ENCODE measurements around the gene DPF3.

DPF3 gene

DNA sequence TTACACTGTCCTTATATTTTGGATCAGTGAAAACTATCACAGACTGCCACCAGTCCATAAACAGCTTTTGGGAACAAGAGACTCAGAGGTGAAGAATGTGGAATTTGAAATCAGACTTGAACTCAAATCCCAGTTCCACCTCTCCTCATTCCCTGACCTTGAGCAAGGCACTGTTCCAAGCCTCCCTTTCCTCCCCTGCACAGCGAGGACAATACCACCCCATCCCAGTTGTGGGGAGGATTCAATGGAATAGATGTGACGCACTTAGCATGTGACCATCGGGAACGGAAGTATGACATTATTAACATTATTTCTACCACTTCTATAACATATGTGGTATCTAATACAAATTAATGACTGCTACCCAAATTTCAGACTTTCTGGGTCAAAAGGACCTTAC lies 63.5 kb downstream of the DPF3 start:
- no peaks in the 10 kb centered on the region for H3K9me3 ChIP-seq (ENCODE audit: control insufficient read depth, low read depth, low read length)
- no peak overlapping the region for H3K9ac ChIP-seq (ENCODE audit: low read length)

DNA sequence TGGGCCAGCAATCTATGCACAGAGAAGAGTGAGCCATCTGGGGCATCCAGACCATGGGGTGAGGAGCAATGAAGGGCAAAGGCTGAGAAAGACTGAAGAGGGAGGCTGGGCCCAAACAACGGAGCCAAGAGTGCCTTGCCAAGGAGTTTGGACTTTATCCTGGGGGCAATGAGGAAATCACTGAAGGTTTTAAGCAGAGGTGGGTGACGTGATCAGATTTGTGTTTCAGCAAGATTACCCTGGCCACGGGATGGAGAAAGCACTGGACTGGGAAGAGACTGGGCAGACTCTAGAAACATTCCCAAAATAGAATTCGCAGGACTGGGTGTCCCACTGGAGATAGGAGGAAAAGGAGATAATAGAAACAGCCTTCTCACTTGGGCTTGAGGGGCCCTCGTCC lies 65.3 kb downstream of the DPF3 start:
- no peaks in the 10 kb centered on the region for H3K27me3 ChIP-seq (ENCODE audit: control insufficient read depth, insufficient read depth, low read length)
- no peaks in the 10 kb centered on the region for H3K9me3 ChIP-seq (ENCODE audit: control insufficient read depth, low read depth, low read length)
- peaks cover 8% of the 10 kb centered on the region for H3K4me1 ChIP-seq (ENCODE audit: control insufficient read depth, low read depth, low read length)
- H3K36me3 ChIP-seq (ENCODE audit: control insufficient read depth, low read depth, low read length) = no peaks in the 10 kb centered on the region
- H3K4me3 ChIP-seq (ENCODE audit: low read length) = no peak overlapping the region
- H3K27ac ChIP-seq (ENCODE audit: low read length) = no peak overlapping the region
- H3K9ac ChIP-seq (ENCODE audit: low read length) = no peak overlapping the region

More for the DNA sequence above, 63.5 kb downstream of the DPF3 start:
- H3K36me3 ChIP-seq (ENCODE audit: control insufficient read depth, low read depth, low read length) = no peaks in the 10 kb centered on the region
- H3K4me3 ChIP-seq (ENCODE audit: low read length) = no peak overlapping the region
- H3K4me1 ChIP-seq (ENCODE audit: control insufficient read depth, low read depth, low read length) = peaks cover 8% of the 10 kb centered on the region
- H3K27me3 ChIP-seq (ENCODE audit: control insufficient read depth, insufficient read depth, low read length) = no peaks in the 10 kb centered on the region
- no peak overlapping the region for H3K27ac ChIP-seq (ENCODE audit: low read length)

DNA sequence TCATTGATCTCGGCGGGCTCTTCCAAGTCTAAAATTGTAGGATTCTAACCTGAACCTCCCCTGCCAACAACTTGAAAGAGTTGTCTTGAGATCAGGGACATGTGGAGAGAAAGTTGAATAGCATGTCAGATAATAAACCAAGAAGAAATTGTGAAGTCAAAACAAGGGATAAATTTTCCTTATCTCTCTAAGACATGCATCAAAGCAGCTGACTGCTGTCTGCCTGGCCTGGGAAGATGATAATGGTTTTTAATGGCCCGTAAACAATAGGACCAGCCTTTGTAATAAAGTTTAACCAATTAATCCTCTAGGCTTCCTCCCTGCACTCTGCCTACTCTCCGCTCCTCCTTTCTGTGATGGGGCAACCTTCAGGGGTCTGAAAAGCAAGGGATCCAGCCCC lies 67.9 kb downstream of the DPF3 start:
- Histone ChIP-seq H3K36me3 (ENCODE audit: control insufficient read depth, low read depth, low read length) (no peaks in the 10 kb centered on the region), H3K27ac (ENCODE audit: low read length) (no peak overlapping the region), H3K9ac (ENCODE audit: low read length) (no peak overlapping the region), H3K9me3 (ENCODE audit: control insufficient read depth, low read depth, low read length) (no peaks in the 10 kb centered on the region), H3K27me3 (ENCODE audit: control insufficient read depth, insufficient read depth, low read length) (no peaks in the 10 kb centered on the region), H3K4me3 (ENCODE audit: low read length) (no peak overlapping the region), H3K4me1 (ENCODE audit: control insufficient read depth, low read depth, low read length) (peaks cover 7% of the 10 kb centered on the region)

DNA sequence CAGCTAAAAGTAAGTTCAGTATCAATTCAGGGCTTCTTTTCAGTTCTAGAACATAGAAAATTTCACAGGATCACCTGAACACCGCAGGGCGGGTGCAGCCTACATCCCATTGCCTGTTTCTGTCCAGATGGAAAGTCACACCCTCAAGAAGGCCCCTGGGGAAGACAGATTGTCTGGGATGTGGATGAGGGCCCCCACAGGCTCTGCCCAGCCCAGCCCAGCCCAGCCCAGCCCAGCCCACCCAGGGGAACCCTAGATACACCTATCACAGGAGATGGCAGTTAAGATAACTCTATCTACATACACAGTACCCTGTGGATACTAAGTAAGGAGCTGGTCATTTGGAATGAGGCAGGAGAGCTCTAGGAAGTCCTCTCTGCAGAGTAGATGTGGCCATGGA lies 68.4 kb downstream of the DPF3 start:
- no peak overlapping the region for H3K27ac ChIP-seq (ENCODE audit: low read length)
- H3K4me3 ChIP-seq (ENCODE audit: low read length) = no peak overlapping the region
- H3K9me3 ChIP-seq (ENCODE audit: control insufficient read depth, low read depth, low read length) = no peaks in the 10 kb centered on the region
- no peaks in the 10 kb centered on the region for H3K36me3 ChIP-seq (ENCODE audit: control insufficient read depth, low read depth, low read length)
- no peak overlapping the region for H3K9ac ChIP-seq (ENCODE audit: low read length)
- H3K27me3 ChIP-seq (ENCODE audit: control insufficient read depth, insufficient read depth, low read length) = no peaks in the 10 kb centered on the region
- peaks cover 2% of the 10 kb centered on the region for H3K4me1 ChIP-seq (ENCODE audit: control insufficient read depth, low read depth, low read length)

DNA sequence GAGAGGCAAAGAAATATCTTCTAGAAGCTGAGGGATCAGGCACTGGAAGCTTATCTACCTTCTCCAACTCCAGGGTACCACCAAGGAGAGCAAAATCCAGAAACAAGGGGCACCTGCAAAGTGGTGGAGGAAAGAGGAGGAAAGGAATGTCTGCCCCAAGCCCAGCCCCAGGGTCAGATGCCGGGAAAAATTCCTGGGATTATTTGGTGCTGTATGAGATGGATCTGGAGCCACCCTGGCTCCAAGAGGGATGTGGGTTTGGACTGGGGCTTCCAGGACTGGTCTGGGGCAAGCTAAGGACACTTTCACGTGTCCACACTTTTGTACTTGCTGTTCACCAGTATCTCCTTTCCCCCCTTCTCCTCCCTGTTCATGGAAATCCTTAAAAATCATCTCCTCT lies 69.8 kb downstream of the DPF3 start:
- Histone ChIP-seq H3K4me1 (ENCODE audit: control insufficient read depth, low read depth, low read length) (no peaks in the 10 kb centered on the region), H3K9me3 (ENCODE audit: control insufficient read depth, low read depth, low read length) (peaks cover 5% of the 10 kb centered on the region), H3K27ac (ENCODE audit: low read length) (no peak overlapping the region), H3K36me3 (ENCODE audit: control insufficient read depth, low read depth, low read length) (no peaks in the 10 kb centered on the region), H3K27me3 (ENCODE audit: control insufficient read depth, insufficient read depth, low read length) (no peaks in the 10 kb centered on the region), H3K4me3 (ENCODE audit: low read length) (no peak overlapping the region), H3K9ac (ENCODE audit: low read length) (no peak overlapping the region)

DNA sequence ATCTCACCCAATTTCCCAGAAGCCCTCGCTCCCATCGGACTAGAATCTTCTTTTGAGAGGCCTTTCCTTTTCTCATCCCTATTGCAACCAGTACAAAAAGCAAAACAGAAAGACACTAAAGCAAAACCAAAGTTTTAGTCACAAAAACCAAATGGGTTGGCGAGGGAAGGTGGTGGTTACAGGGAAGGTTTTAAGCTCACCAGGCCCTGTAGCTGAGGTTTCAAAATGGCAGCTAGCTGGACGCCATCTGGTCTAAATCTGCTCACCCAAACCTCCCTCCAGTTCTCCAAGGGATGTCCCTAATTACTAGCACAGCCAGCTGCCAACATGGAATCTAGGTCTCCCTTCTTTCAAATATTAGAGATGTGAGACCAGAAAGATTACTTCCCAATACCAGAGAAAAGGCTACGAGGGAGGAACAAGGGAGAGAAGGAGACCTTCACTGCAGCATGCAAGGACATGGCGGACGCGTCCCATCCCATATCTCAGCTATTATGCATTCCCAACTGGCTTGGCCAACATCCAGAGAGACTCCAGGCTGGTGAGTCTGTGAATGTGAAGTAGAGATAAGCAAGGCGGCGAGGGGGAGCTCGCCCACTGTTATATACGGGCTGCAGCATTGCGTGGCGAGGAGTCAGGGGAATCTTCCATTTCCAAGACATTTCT lies 70.8 kb downstream of the DPF3 start:
- Histone ChIP-seq H3K9ac (ENCODE audit: low read length) (no peak overlapping the region), H3K4me3 (ENCODE audit: low read length) (no peak overlapping the region), H3K9me3 (ENCODE audit: control insufficient read depth, low read depth, low read length) (peaks cover 8% of the 10 kb centered on the region), H3K27ac (ENCODE audit: low read length) (no peak overlapping the region), H3K4me1 (ENCODE audit: control insufficient read depth, low read depth, low read length) (no peaks in the 10 kb centered on the region), H3K36me3 (ENCODE audit: control insufficient read depth, low read depth, low read length) (no peaks in the 10 kb centered on the region), H3K27me3 (ENCODE audit: control insufficient read depth, insufficient read depth, low read length) (no peaks in the 10 kb centered on the region)

DNA sequence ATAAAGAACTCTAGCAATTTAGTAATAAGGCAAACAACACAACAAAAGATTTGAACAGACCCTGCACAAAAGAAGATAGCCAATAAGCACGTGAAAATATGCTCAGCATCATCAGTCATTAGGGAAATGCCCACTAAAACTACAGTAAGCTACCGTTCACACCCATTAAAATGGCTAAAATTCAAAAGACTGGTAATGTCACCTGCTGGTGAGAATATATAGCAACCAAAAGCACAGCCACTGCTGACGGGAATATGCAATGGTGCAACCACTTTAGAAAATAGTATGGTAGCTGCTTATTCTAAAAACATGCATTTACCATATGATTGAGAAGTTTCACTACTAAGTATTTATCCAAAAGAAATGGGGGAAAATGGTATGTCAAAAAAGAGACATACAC lies 74.9 kb downstream of the DPF3 start:
- H3K27me3 ChIP-seq (ENCODE audit: control insufficient read depth, insufficient read depth, low read length) = no peaks in the 10 kb centered on the region
- no peaks in the 10 kb centered on the region for H3K4me1 ChIP-seq (ENCODE audit: control insufficient read depth, low read depth, low read length)
- H3K36me3 ChIP-seq (ENCODE audit: control insufficient read depth, low read depth, low read length) = no peaks in the 10 kb centered on the region
- no peak overlapping the region for H3K27ac ChIP-seq (ENCODE audit: low read length)
- no peak overlapping the region for H3K9ac ChIP-seq (ENCODE audit: low read length)
- peaks cover 8% of the 10 kb centered on the region for H3K9me3 ChIP-seq (ENCODE audit: control insufficient read depth, low read depth, low read length)
- no peak overlapping the region for H3K4me3 ChIP-seq (ENCODE audit: low read length)

DNA sequence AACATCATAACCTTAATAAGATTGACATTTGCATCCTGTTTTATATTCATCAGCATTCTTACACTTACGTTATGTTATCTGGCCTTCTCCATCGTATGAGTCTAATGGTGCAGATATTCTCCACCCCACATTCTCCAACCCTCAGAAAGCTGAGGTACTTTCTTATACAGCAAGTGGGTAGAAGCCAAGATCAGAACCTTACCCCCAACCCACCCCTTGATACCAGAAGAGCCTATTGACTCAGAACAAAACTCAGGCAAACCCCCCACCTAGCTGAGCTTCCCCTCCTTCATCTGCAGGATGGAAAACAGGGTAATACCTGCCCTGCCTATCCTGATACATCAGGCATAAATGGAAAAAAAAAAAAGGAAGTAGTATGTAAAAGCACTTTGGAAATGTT lies 77.6 kb downstream of the DPF3 start:
- Histone ChIP-seq H3K9ac (ENCODE audit: low read length) (no peak overlapping the region), H3K36me3 (ENCODE audit: control insufficient read depth, low read depth, low read length) (no peaks in the 10 kb centered on the region), H3K27me3 (ENCODE audit: control insufficient read depth, insufficient read depth, low read length) (no peaks in the 10 kb centered on the region), H3K4me3 (ENCODE audit: low read length) (no peak overlapping the region), H3K27ac (ENCODE audit: low read length) (no peak overlapping the region), H3K4me1 (ENCODE audit: control insufficient read depth, low read depth, low read length) (no peaks in the 10 kb centered on the region), H3K9me3 (ENCODE audit: control insufficient read depth, low read depth, low read length) (peaks cover 8% of the 10 kb centered on the region)

DNA sequence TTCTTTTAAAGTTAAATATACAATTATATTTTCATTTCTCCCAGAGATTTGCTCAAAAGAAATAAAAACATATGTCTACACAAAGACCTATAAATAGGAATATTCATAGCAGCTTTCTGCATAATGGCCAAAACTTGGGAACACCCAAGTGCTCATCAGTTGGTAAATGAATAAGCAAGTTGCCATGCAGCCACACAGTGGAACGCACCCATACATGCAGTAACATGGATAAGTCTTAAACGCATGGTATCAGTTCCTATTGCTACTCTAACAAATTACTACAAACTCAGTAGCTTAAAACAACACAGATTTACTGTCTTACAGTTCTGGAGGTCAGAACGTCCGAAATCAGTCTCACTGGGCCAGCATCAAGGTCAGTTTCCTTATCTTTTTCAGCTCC lies 78.5 kb downstream of the DPF3 start:
- no peaks in the 10 kb centered on the region for H3K27me3 ChIP-seq (ENCODE audit: control insufficient read depth, insufficient read depth, low read length)
- H3K4me1 ChIP-seq (ENCODE audit: control insufficient read depth, low read depth, low read length) = no peaks in the 10 kb centered on the region
- no peak overlapping the region for H3K27ac ChIP-seq (ENCODE audit: low read length)
- H3K9me3 ChIP-seq (ENCODE audit: control insufficient read depth, low read depth, low read length) = peaks cover 8% of the 10 kb centered on the region
- H3K9ac ChIP-seq (ENCODE audit: low read length) = no peak overlapping the region
- no peaks in the 10 kb centered on the region for H3K36me3 ChIP-seq (ENCODE audit: control insufficient read depth, low read depth, low read length)
- H3K4me3 ChIP-seq (ENCODE audit: low read length) = no peak overlapping the region

DNA sequence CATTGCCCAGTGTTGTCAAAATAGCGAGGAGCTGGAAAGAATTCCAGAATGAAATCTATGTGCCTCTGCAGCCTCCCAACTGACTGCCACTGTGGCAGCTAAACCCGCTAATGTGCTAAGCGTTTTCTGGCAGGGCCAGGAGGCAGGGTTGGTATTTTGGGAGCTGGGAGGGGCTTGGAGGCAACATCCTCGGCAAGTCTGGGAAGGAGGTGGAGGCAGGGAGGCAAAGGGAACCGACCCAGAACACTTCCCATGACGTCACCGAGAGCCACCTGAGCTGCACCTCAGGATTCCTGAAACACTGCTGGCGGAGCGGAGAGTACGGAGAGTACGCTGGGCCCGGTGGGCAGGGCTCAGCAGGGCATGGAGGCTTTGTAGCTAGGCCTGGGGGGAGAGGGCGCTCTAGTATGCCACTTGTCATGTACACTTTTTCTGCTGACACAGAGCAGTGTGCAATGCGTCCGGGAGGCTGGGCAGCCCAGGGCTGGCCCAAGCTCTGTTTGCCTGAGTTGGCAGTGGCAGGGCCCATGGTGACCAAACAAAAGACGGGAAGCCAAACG lies 81.5 kb downstream of the DPF3 start:
- H3K27ac ChIP-seq (ENCODE audit: low read length) = no peak overlapping the region
- no peak overlapping the region for H3K9ac ChIP-seq (ENCODE audit: low read length)
- no peaks in the 10 kb centered on the region for H3K36me3 ChIP-seq (ENCODE audit: control insufficient read depth, low read depth, low read length)
- H3K4me1 ChIP-seq (ENCODE audit: control insufficient read depth, low read depth, low read length) = no peaks in the 10 kb centered on the region
- H3K9me3 ChIP-seq (ENCODE audit: control insufficient read depth, low read depth, low read length) = no peaks in the 10 kb centered on the region
- H3K4me3 ChIP-seq (ENCODE audit: low read length) = no peak overlapping the region
- no peaks in the 10 kb centered on the region for H3K27me3 ChIP-seq (ENCODE audit: control insufficient read depth, insufficient read depth, low read length)

DNA sequence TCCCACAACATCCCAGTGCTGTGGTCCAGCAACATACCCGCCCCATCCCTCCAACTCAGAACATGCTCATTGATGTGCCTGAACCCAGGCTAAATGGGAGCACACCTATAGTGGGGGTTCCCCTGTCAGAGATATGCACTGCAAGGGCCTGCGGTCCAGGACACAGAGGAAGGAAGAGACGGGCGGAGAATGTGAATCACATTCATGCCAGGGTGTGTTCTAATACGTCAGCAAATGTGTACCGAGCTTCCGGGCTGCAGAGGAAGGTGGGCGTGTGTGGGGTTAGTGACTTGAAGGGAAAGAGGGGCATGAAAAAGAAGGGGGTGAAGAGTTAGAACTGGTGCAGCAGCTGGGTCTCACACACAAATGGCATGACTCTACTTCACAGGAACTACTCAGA lies 83.7 kb downstream of the DPF3 start:
- H3K9ac ChIP-seq (ENCODE audit: low read length) = no peak overlapping the region
- no peaks in the 10 kb centered on the region for H3K36me3 ChIP-seq (ENCODE audit: control insufficient read depth, low read depth, low read length)
- no peak overlapping the region for H3K27ac ChIP-seq (ENCODE audit: low read length)
- H3K27me3 ChIP-seq (ENCODE audit: control insufficient read depth, insufficient read depth, low read length) = peaks cover 10% of the 10 kb centered on the region
- no peak overlapping the region for H3K4me3 ChIP-seq (ENCODE audit: low read length)
- H3K4me1 ChIP-seq (ENCODE audit: control insufficient read depth, low read depth, low read length) = no peaks in the 10 kb centered on the region
- no peaks in the 10 kb centered on the region for H3K9me3 ChIP-seq (ENCODE audit: control insufficient read depth, low read depth, low read length)

DNA sequence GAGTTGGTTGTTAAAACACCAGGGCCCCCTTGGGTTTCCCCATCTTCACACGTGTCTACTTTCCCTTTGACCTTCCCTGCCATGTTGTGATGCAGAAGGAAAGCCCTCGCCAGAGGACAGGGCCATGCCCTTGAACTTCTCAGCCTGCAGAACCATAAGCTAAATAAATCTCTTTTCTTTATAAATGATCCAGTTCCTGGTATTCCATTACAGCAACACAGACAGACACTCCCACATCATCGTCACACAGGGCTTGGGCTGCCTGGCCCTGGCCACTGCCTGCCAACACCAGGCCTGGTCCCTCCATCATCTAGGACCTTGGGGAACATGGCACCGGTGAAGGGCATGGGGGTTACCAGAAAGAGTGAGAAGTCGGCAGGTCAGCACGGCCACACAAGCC lies 84.8 kb downstream of the DPF3 start:
- Histone ChIP-seq H3K27me3 (ENCODE audit: control insufficient read depth, insufficient read depth, low read length) (peaks cover 10% of the 10 kb centered on the region), H3K9me3 (ENCODE audit: control insufficient read depth, low read depth, low read length) (no peaks in the 10 kb centered on the region), H3K4me1 (ENCODE audit: control insufficient read depth, low read depth, low read length) (peaks cover 7% of the 10 kb centered on the region), H3K36me3 (ENCODE audit: control insufficient read depth, low read depth, low read length) (no peaks in the 10 kb centered on the region), H3K4me3 (ENCODE audit: low read length) (no peak overlapping the region), H3K27ac (ENCODE audit: low read length) (no peak overlapping the region), H3K9ac (ENCODE audit: low read length) (no peak overlapping the region)

Measured in iPS-18a (cell line).